Measurements from ENCODE around the gene GSTK1. TPM values are rescaled to one million over a fixed set of nuclear protein-coding genes. Genes with fewer than 3 reads are reported as not detected.

GSTK1 gene
- total RNA-seq (2022; extraction: Qiagen RNA extraction) = 112 to 119 TPM (median 113 TPM) in 5 replicates

GRCh38 chr7:143263266-143264195 lies at the start of gene GSTK1:
Gene GSTK1 (plus strand): TSS chr7:143263441. CDS start chr7:143263514, 73 bp downstream.

GRCh38 chr7:143221737-143222136 lies 41.5 kb upstream of the GSTK1 start, which contains the start of gene TAS2R40:
Gene TAS2R40 (plus strand): TSS chr7:143222037. CDS start chr7:143222079, 42 bp downstream.

GRCh38 chr7:143284591-143285469 lies 21.6 kb downstream of the GSTK1 start, which contains the start of gene TMEM139:
Gene TMEM139 (plus strand): TSS chr7:143284958. CDS start chr7:143285958, 1,000 bp downstream.

GRCh38 chr7:143287935-143288826 lies 24.9 kb downstream of the GSTK1 start, which contains the start of gene CASP2:
Gene CASP2 (plus strand): TSS chr7:143288351. CDS start chr7:143288456, 105 bp downstream.

GRCh38 chr7:143315776-143316175 lies 52.5 kb downstream of the GSTK1 start, which contains the start of gene CLCN1:
Gene CLCN1 (plus strand): TSS chr7:143316111. CDS start chr7:143316213, 102 bp downstream.

Other genes with a start within 250 kb of the GSTK1 start
- gene OR9A2, start 236.3 kb upstream of the GSTK1 start, total RNA-seq (2022; extraction: Qiagen RNA extraction) = not detected in 5 replicates
- not detected in 5 replicates for gene OR6V1, start 211.1 kb upstream of the GSTK1 start, total RNA-seq (2022; extraction: Qiagen RNA extraction)
- gene PIP, start 131.4 kb upstream of the GSTK1 start, total RNA-seq (2022; extraction: Qiagen RNA extraction) = 0.19 to 0.32 TPM (median 0.23 TPM) in 3 of 5 replicates, not detected in the others
- not detected in 5 replicates for gene TAS2R39, start 80.0 kb upstream of the GSTK1 start, total RNA-seq (2022; extraction: Qiagen RNA extraction)
- not detected in 5 replicates for gene TAS2R40, start 41.4 kb upstream of the GSTK1 start, total RNA-seq (2022; extraction: Qiagen RNA extraction)
- 0.63 to 1.0 TPM (median 0.67 TPM) in 5 replicates for gene TMEM139, start 21.5 kb downstream of the GSTK1 start, total RNA-seq (2022; extraction: Qiagen RNA extraction)
- 20.7 to 24.6 TPM (median 21.4 TPM) in 5 replicates for gene CASP2, start 24.9 kb downstream of the GSTK1 start, total RNA-seq (2022; extraction: Qiagen RNA extraction)
- 0.03 to 0.06 TPM (median 0.05 TPM) in 3 of 5 replicates, not detected in the others for gene CLCN1, start 52.7 kb downstream of the GSTK1 start, total RNA-seq (2022; extraction: Qiagen RNA extraction)
- 0.25 to 0.38 TPM (median 0.34 TPM) in 5 replicates for gene FAM131B, start 99.3 kb downstream of the GSTK1 start, total RNA-seq (2022; extraction: Qiagen RNA extraction)
- gene ZYX, start 117.9 kb downstream of the GSTK1 start, total RNA-seq (2022; extraction: Qiagen RNA extraction) = 143 to 225 TPM (median 205 TPM) in 5 replicates
- 0.13 to 0.14 TPM in 2 of 5 replicates, not detected in the others for gene EPHA1, start 145.4 kb downstream of the GSTK1 start, total RNA-seq (2022; extraction: Qiagen RNA extraction)
- gene TAS2R60, start 180.0 kb downstream of the GSTK1 start, total RNA-seq (2022; extraction: Qiagen RNA extraction) = not detected in 5 replicates
- gene TAS2R41, start 214.4 kb downstream of the GSTK1 start, total RNA-seq (2022; extraction: Qiagen RNA extraction) = not detected in 5 replicates

Data from A549 treated with dexamethasone at 1 μM for 4 hours (cell line).